Endothelial cell (in vitro differentiated cells): Measurements from ENCODE around the gene CBARP. TPM values are rescaled to one million over a fixed set of nuclear protein-coding genes. Genes with fewer than 3 reads are reported as not detected.

Source experiments
- DNase-seq: peaks from one replicate; pipeline ENCODE4 v3.0.0; 2021; ENCODE audit warnings: low spot score
- H3K27ac Mint-ChIP-seq: one replicate; pipeline ENCODE4 v1.8.0; 2021; ENCODE audit warnings: mixed read lengths, inconsistent platforms; ENCODE audit not compliant: unreplicated experiment
- H3K27me3 Mint-ChIP-seq: one replicate; pipeline ENCODE4 v1.8.0; 2021; ENCODE audit warnings: mild to moderate bottlenecking, moderate library complexity, mixed read lengths, inconsistent platforms; ENCODE audit not compliant: unreplicated experiment
- H3K36me3 Mint-ChIP-seq: one replicate; pipeline ENCODE4 v1.8.0; 2021; ENCODE audit warnings: mild to moderate bottlenecking, low read depth, mixed read lengths, inconsistent platforms; ENCODE audit not compliant: unreplicated experiment
- H3K4me1 Mint-ChIP-seq: one replicate; pipeline ENCODE4 v1.8.0; 2021; ENCODE audit warnings: mild to moderate bottlenecking, mixed read lengths, inconsistent platforms; ENCODE audit not compliant: unreplicated experiment
- H3K4me3 Mint-ChIP-seq: one replicate; pipeline ENCODE4 v1.8.0; 2021; ENCODE audit warnings: mild to moderate bottlenecking, mixed read lengths, inconsistent platforms; ENCODE audit not compliant: unreplicated experiment
- H3K9me3 Mint-ChIP-seq: one replicate; pipeline ENCODE4 v1.8.0; 2021; ENCODE audit warnings: mixed read lengths, inconsistent platforms; ENCODE audit not compliant: unreplicated experiment
- total RNA-seq: library from RNA; stranded (reverse); fragmentation: NEBNext Ultra II Directional; extraction: Animal tissue kit (Norgen Biotek cat#: 25700); gene quantifications from one replicate; pipeline ENCODE4 v1.2.1, GENCODE V29; 2021; ENCODE audit not compliant: unreplicated experiment
- TF ChIP-seq, protein P1 (sequence below): fragments of 200-600 bp; sonication (generic); IDR thresholded peaks from one replicate; pipeline ENCODE4 v1.5.0; 2021; ENCODE audit warnings: antibody characterized with exemption; ENCODE audit not compliant: unreplicated experiment

The CBARP gene
- total RNA-seq, 1 donor from 2014 or later: 10.4 TPM

- peaks cover 17% of the 10 kb centered on the region for H3K27me3 Mint-ChIP-seq
- H3K4me3 Mint-ChIP-seq: no peak overlapping the region
Measured at GRCh38 chr19:1244693-1245451, 7.1 kb upstream of the CBARP start.

DNA sequence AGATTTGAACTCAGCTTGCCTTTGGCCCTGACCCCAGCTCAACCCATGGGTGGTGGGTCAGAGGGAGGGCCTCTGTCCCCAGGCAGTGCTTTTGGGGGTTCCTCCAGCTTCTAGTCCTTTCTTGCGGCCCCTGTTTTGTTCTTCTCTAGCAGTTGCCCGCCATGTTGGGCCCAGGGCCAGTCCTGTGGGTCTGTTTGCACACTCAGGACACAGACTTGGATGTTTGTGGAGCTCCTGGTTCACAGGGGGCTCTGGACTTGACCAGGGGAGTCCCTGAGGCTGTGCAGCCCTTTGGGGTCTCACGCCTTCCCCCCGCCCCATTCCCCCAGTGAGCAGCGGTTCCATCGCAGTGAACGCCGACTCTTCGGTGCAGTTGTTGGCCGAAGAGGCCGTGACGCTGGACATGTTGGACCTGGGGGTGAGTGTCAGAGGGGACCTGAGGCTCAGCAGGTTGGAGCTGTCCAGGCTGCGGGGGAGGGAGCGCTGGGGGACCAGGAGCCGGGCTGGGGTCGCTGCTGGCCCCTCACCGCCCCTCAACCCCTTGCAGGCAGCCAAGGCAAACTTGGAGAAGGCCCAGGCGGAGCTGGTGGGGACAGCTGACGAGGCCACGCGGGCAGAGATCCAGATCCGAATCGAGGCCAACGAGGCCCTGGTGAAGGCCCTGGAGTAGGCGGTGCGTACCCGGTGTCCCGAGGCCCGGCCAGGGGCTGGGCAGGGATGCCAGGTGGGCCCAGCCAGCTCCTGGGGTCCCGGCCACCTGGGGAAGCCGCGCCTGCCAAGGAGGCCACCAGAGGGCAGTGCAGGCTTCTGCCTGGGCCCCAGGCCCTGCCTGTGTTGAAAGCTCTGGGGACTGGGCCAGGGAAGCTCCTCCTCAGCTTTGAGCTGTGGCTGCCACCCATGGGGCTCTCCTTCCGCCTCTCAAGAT is 6.2 kb upstream of the CBARP start:
- Mint-ChIP-seq H3K4me3 (no peak overlapping the region), H3K36me3 (no peaks in the 10 kb centered on the region), H3K4me1 (peaks cover 7% of the 10 kb centered on the region), H3K27me3 (peaks cover 18% of the 10 kb centered on the region), H3K27ac (no peak overlapping the region), H3K9me3 (no peaks in the 10 kb centered on the region)
- TF ChIP-seq, protein P1, sequence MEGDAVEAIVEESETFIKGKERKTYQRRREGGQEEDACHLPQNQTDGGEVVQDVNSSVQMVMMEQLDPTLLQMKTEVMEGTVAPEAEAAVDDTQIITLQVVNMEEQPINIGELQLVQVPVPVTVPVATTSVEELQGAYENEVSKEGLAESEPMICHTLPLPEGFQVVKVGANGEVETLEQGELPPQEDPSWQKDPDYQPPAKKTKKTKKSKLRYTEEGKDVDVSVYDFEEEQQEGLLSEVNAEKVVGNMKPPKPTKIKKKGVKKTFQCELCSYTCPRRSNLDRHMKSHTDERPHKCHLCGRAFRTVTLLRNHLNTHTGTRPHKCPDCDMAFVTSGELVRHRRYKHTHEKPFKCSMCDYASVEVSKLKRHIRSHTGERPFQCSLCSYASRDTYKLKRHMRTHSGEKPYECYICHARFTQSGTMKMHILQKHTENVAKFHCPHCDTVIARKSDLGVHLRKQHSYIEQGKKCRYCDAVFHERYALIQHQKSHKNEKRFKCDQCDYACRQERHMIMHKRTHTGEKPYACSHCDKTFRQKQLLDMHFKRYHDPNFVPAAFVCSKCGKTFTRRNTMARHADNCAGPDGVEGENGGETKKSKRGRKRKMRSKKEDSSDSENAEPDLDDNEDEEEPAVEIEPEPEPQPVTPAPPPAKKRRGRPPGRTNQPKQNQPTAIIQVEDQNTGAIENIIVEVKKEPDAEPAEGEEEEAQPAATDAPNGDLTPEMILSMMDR: peak; percentile 74
- DNase-seq: peak; percentile 90

More at GRCh38 chr19:1244693-1245451, 7.1 kb upstream of the CBARP start:
- no peak overlapping the region for H3K27ac Mint-ChIP-seq
- DNase-seq: no peak
- H3K36me3 Mint-ChIP-seq: no peaks in the 10 kb centered on the region
- H3K4me1 Mint-ChIP-seq: peaks cover 7% of the 10 kb centered on the region
- H3K9me3 Mint-ChIP-seq: no peaks in the 10 kb centered on the region
- TF ChIP-seq, protein P1: no peak

DNA sequence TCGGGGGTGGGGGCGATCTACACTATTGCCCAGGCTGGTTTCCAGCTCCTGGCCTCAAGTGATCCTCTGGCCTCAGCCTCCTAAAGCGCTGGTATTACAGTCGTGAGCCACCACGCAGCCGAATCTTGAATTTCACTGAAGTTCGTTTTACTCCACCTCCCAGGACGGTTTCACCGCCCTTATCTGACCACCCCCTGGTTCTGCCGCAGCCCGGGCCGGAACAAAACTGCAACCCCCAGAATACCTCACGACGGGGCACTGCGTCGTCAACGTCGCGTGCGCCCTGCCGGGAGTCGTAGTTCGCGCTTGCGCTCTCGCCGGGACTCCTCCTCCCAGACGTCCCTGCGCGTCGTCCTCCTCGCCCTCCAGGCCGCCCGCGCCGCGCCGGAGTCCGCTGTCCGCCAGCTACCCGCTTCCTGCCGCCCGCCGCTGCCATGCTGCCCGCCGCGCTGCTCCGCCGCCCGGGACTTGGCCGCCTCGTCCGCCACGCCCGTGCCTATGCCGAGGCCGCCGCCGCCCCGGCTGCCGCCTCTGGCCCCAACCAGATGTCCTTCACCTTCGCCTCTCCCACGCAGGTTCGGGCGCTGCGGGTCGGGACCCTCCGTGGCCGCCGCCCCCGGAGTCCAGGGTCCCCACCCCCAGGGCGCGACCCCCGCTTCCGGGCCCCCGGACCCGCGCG is 3.8 kb upstream of the CBARP start, which contains the start of gene ATP5F1D:
Gene ATP5F1D (plus strand): TSS at position 335 of the 679 bp plus-strand sequence. CDS start 100 bp downstream, at position 435.
- no peaks in the 10 kb centered on the region for H3K9me3 Mint-ChIP-seq
- H3K27ac Mint-ChIP-seq: peak within 1 kb of the TSS; percentile 42
- peaks cover 7% of the 10 kb centered on the region for H3K4me1 Mint-ChIP-seq
- TF ChIP-seq, protein P1: no peak
- peak within 1 kb of the TSS; percentile 93 for H3K4me3 Mint-ChIP-seq
- peak; percentile 84 for DNase-seq
- no peaks in the 10 kb centered on the region for H3K36me3 Mint-ChIP-seq
- H3K27me3 Mint-ChIP-seq: peaks cover 20% of the 10 kb centered on the region

- TF ChIP-seq, protein P1: no peak
- no peak for DNase-seq
- H3K27me3 Mint-ChIP-seq: peaks cover 20% of the 10 kb centered on the region
Measured at GRCh38 chr19:1240925-1241324, 3.1 kb upstream of the CBARP start.

More at GRCh38 chr19:1240925-1241324, 3.1 kb upstream of the CBARP start:
- Mint-ChIP-seq H3K4me1 (peaks cover 7% of the 10 kb centered on the region), H3K4me3 (peak overlapping the region; percentile 93), H3K36me3 (no peaks in the 10 kb centered on the region), H3K27ac (no peak overlapping the region), H3K9me3 (no peaks in the 10 kb centered on the region)
